ENCODE results near the gene MAPT.

Gene MAPT

GRCh38 chr17:45999900-46000290, 105.5 kb downstream of the MAPT start:
- Histone ChIP-seq H3K36me3 (ENCODE audit: control insufficient read depth, insufficient read depth, low read length) (no peaks in the 10 kb centered on the region), H3K27me3 (replicated peaks; ENCODE audit: control insufficient read depth, insufficient read depth, low read length) (no peaks in the 10 kb centered on the region), H3K4me3 (replicated peaks; ENCODE audit: low read depth, low read length) (no peak overlapping the region)
- no peak for DNase-seq (ENCODE audit: extremely low read depth, insufficient read length)
- no peak for TF ChIP-seq CTCF (IDR thresholded peaks at IDR 0.05; ENCODE audit: insufficient read depth, low read length, poor library complexity, severe bottlenecking)

GRCh38 chr17:46000292-46000691, 105.9 kb downstream of the MAPT start:
- no peak for TF ChIP-seq CTCF (IDR thresholded peaks at IDR 0.05; ENCODE audit: insufficient read depth, low read length, poor library complexity, severe bottlenecking)
- no peaks in the 10 kb centered on the region for H3K27me3 ChIP-seq (replicated peaks; ENCODE audit: control insufficient read depth, insufficient read depth, low read length)
- no peak overlapping the region for H3K4me3 ChIP-seq (replicated peaks; ENCODE audit: low read depth, low read length)
- no peak for DNase-seq (ENCODE audit: extremely low read depth, insufficient read length)
- H3K36me3 ChIP-seq (ENCODE audit: control insufficient read depth, insufficient read depth, low read length), result no peaks in the 10 kb centered on the region

GRCh38 chr17:46000757-46001156, 106.4 kb downstream of the MAPT start:
- no peak overlapping the region for H3K4me3 ChIP-seq (replicated peaks; ENCODE audit: low read depth, low read length)
- no peaks in the 10 kb centered on the region for H3K27me3 ChIP-seq (replicated peaks; ENCODE audit: control insufficient read depth, insufficient read depth, low read length)
- no peak for DNase-seq (ENCODE audit: extremely low read depth, insufficient read length)
- no peaks in the 10 kb centered on the region for H3K36me3 ChIP-seq (ENCODE audit: control insufficient read depth, insufficient read depth, low read length)
- no peak for TF ChIP-seq CTCF (IDR thresholded peaks at IDR 0.05; ENCODE audit: insufficient read depth, low read length, poor library complexity, severe bottlenecking)

GRCh38 chr17:46001390-46002310, 107.3 kb downstream of the MAPT start:
- H3K27me3 ChIP-seq (replicated peaks; ENCODE audit: control insufficient read depth, insufficient read depth, low read length), result no peaks in the 10 kb centered on the region
- TF ChIP-seq CTCF (IDR thresholded peaks at IDR 0.05; ENCODE audit: insufficient read depth, low read length, poor library complexity, severe bottlenecking), result no peak

GRCh38 chr17:46002311-46002972, 108.1 kb downstream of the MAPT start:
- TF ChIP-seq CTCF (IDR thresholded peaks at IDR 0.05; ENCODE audit: insufficient read depth, low read length, poor library complexity, severe bottlenecking), result peak; percentile 75
- H3K4me3 ChIP-seq (replicated peaks; ENCODE audit: low read depth, low read length), result no peak overlapping the region
- H3K27me3 ChIP-seq (replicated peaks; ENCODE audit: control insufficient read depth, insufficient read depth, low read length), result no peaks in the 10 kb centered on the region
- no peak for DNase-seq (ENCODE audit: extremely low read depth, insufficient read length)
- no peaks in the 10 kb centered on the region for H3K36me3 ChIP-seq (ENCODE audit: control insufficient read depth, insufficient read depth, low read length)

More at GRCh38 chr17:46001390-46002310, 107.3 kb downstream of the MAPT start:
- Histone ChIP-seq H3K4me3 (replicated peaks; ENCODE audit: low read depth, low read length) (no peak overlapping the region), H3K36me3 (ENCODE audit: control insufficient read depth, insufficient read depth, low read length) (no peaks in the 10 kb centered on the region)
- DNase-seq (ENCODE audit: extremely low read depth, insufficient read length), result no peak

Measured in GM06990 (cell line).